Suppressor macrophage treated with lipopolysaccharide for 1 hour (primary cell): ENCODE results near the gene ZNF778.
"Not testable (repeated sequence)": the region's sequence is repeated elsewhere in the genome, so short reads cannot be mapped to it uniquely, and the experiment has no call there.

Experiments used
- DNase-seq, 3 donors: peaks; one replicate each; pipeline ENCODE4 v3.0.0-alpha.2; 2020 to 2022

Gene ZNF778

GRCh38 chr16:89257757-89258465 is 40.4 kb downstream of the ZNF778 start:
- no peak for DNase-seq

- DNase-seq: not testable (repeated sequence)
These were observed 42.4 kb downstream of the ZNF778 start for GRCh38 chr16:89259901-89260300.

- DNase-seq: no peak
These were observed 44.4 kb downstream of the ZNF778 start for GRCh38 chr16:89261691-89262563.

GRCh38 chr16:89264800-89265550 is 47.5 kb downstream of the ZNF778 start:
- DNase-seq: no peak

GRCh38 chr16:89265647-89266046 is 48.1 kb downstream of the ZNF778 start:
- no peak for DNase-seq

GRCh38 chr16:89266521-89267134 is 49.1 kb downstream of the ZNF778 start:
- DNase-seq: no peak

GRCh38 chr16:89267746-89268145 is 50.2 kb downstream of the ZNF778 start:
- not testable (repeated sequence) for DNase-seq

- DNase-seq: no peak
These were observed 51.1 kb downstream of the ZNF778 start for GRCh38 chr16:89268585-89268984.

- no peak for DNase-seq
These were observed 51.7 kb downstream of the ZNF778 start for GRCh38 chr16:89268987-89269735.

GRCh38 chr16:89269805-89270665 is 52.5 kb downstream of the ZNF778 start:
- no peak for DNase-seq

GRCh38 chr16:89270666-89271345 is 53.3 kb downstream of the ZNF778 start:
- DNase-seq: no peak

GRCh38 chr16:89272631-89273030 is 55.1 kb downstream of the ZNF778 start:
- DNase-seq: no peak

- no peak for DNase-seq
These were observed 56.4 kb downstream of the ZNF778 start for GRCh38 chr16:89273741-89274472.

GRCh38 chr16:89274561-89275283 is 57.2 kb downstream of the ZNF778 start:
- no peak for DNase-seq

- no peak for DNase-seq
These were observed 57.7 kb downstream of the ZNF778 start for GRCh38 chr16:89275284-89275584.

- DNase-seq: no peak
These were observed 58.6 kb downstream of the ZNF778 start for GRCh38 chr16:89275837-89276720.

- no peak for DNase-seq
These were observed 59.5 kb downstream of the ZNF778 start for GRCh38 chr16:89277049-89277448.

GRCh38 chr16:89277641-89278341 is 60.3 kb downstream of the ZNF778 start:
- no peak for DNase-seq
